ENCODE results near the gene RAPGEF2.

Gene RAPGEF2

DNA sequence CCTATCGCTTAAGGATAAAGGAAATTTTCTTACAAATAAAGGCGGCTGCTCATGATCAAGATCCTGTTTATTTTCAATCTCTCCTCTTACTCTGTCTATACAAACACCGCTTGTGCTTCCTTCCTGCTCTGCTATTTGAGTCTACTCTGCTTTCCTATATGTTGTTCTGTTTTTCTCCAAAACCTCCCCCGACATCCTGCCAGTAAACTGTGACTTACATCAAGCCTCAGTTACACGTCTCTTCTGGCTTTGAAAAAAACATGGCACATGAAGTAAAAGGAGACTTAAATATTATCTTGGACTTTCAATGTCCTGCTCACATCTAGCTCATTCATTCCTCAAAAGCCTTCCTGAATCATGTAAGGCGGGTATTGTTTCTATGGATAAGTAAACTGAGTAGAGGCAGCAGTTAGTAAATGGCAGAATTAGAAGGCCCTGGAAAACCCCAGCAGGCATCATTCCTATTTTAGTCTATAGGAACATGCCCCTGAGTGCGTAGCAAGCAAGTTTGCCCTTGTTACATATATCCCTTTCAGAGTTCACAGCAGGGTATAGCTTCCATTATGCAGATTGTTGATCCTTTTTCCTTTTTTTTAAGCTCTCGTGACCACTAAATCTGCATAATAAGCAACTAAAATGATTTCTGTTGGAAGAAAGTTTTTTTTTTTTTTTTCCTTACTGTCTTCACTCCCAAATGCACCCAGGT is 280.1 kb downstream of the RAPGEF2 start:
- Histone ChIP-seq H3K9ac (ENCODE audit: low read length) (no peak overlapping the region), H3K9me3 (ENCODE audit: control insufficient read depth, low read length) (no peaks in the 10 kb centered on the region), H3K36me3 (ENCODE audit: control insufficient read depth, insufficient read depth, low read length) (no peaks in the 10 kb centered on the region), H3K27me3 (ENCODE audit: control insufficient read depth, insufficient read depth, low read length) (peaks cover 3% of the 10 kb centered on the region), H3K4me1 (ENCODE audit: control insufficient read depth, insufficient read depth, low read length) (no peaks in the 10 kb centered on the region), H3K4me3 (ENCODE audit: low read length) (no peak overlapping the region)

DNA sequence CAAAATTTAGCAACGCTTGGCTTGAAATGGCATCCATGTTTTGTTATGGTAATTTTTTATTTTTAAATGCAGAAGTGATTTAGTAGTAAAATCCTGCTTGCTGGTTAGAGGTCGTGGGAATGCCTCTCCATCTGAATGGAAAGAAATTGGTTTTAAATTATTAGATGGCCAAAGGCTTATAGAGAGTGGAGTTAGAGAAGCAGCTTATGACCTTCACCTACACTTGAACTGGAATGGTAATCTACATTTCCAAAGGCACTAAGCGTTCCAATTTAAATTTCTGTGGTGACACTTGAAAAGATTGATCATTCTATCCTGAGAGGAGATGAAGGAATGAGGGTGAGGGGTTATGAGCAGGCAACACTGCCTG is 280.7 kb downstream of the RAPGEF2 start:
- Histone ChIP-seq H3K4me3 (ENCODE audit: low read length) (no peak overlapping the region), H3K9ac (ENCODE audit: low read length) (no peak overlapping the region), H3K9me3 (ENCODE audit: control insufficient read depth, low read length) (no peaks in the 10 kb centered on the region), H3K27me3 (ENCODE audit: control insufficient read depth, insufficient read depth, low read length) (peaks cover 3% of the 10 kb centered on the region), H3K36me3 (ENCODE audit: control insufficient read depth, insufficient read depth, low read length) (no peaks in the 10 kb centered on the region), H3K4me1 (ENCODE audit: control insufficient read depth, insufficient read depth, low read length) (no peaks in the 10 kb centered on the region)

DNA sequence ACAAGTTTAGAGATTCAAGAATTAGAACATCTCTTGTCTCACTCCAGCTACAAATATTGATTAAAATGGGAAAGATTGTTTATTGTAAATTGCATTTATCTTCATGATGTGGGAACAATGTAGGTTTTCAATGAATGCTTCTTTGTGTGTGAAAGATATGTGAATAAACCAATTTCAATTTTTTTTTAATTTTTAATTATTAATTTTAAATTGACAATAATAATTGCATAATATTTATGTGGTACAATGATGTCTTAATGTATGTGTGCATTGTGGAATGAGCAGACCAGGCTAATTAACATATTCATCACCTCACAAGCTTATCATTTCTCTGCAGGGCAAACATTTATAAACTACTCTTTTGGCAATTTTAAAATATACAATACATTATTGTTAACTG is 281.1 kb downstream of the RAPGEF2 start:
- Histone ChIP-seq H3K27me3 (ENCODE audit: control insufficient read depth, insufficient read depth, low read length) (peaks cover 3% of the 10 kb centered on the region), H3K36me3 (ENCODE audit: control insufficient read depth, insufficient read depth, low read length) (no peaks in the 10 kb centered on the region)

DNA sequence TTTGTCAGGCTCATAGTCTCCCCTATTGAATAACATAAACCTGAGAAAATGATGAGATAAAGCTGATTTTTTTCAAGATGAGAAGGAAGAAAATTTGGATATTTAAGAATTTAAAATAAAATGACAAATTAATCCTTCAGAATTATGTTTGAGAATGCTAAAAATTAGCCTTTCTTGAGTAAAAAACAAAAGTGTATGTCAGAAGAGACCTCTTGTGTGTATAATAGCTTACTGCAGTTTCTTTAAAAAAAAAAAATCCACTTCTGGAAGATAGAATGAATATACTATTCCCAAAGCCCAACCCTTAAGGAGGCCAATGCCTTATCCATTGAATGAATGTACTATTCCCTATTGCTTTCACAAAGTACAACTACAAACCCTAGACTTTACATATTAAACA is 281.8 kb downstream of the RAPGEF2 start:
- H3K9me3 ChIP-seq (ENCODE audit: control insufficient read depth, low read length) = no peaks in the 10 kb centered on the region
- no peaks in the 10 kb centered on the region for H3K4me1 ChIP-seq (ENCODE audit: control insufficient read depth, insufficient read depth, low read length)
- no peak overlapping the region for H3K9ac ChIP-seq (ENCODE audit: low read length)
- peaks cover 3% of the 10 kb centered on the region for H3K27me3 ChIP-seq (ENCODE audit: control insufficient read depth, insufficient read depth, low read length)
- H3K4me3 ChIP-seq (ENCODE audit: low read length) = no peak overlapping the region
- no peaks in the 10 kb centered on the region for H3K36me3 ChIP-seq (ENCODE audit: control insufficient read depth, insufficient read depth, low read length)

More for the DNA sequence above, 281.1 kb downstream of the RAPGEF2 start:
- H3K9me3 ChIP-seq (ENCODE audit: control insufficient read depth, low read length) = no peaks in the 10 kb centered on the region
- H3K4me3 ChIP-seq (ENCODE audit: low read length) = no peak overlapping the region
- H3K4me1 ChIP-seq (ENCODE audit: control insufficient read depth, insufficient read depth, low read length) = no peaks in the 10 kb centered on the region
- no peak overlapping the region for H3K9ac ChIP-seq (ENCODE audit: low read length)

DNA sequence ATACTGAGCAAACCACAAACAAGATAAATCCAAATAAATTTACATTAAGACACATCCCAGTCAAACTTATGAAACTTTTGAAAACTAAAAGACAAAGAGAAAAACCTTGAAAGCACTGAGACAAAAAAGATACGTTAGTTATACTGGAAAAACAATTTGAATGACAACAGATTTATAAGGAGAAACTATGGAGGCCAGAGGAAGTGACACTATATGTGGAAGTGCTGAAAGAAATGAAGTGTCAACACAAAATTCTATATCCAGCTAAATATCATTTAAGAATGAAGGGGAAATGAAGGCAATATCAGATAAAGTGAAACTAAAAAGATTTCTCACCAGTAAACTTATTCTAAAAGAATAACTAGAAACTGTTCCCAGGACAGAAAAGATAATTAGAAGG is 283.7 kb downstream of the RAPGEF2 start:
- Histone ChIP-seq H3K4me3 (ENCODE audit: low read length) (no peak overlapping the region), H3K4me1 (ENCODE audit: control insufficient read depth, insufficient read depth, low read length) (no peaks in the 10 kb centered on the region), H3K9me3 (ENCODE audit: control insufficient read depth, low read length) (no peaks in the 10 kb centered on the region), H3K9ac (ENCODE audit: low read length) (no peak overlapping the region), H3K36me3 (ENCODE audit: control insufficient read depth, insufficient read depth, low read length) (no peaks in the 10 kb centered on the region), H3K27me3 (ENCODE audit: control insufficient read depth, insufficient read depth, low read length) (no peaks in the 10 kb centered on the region)

DNA sequence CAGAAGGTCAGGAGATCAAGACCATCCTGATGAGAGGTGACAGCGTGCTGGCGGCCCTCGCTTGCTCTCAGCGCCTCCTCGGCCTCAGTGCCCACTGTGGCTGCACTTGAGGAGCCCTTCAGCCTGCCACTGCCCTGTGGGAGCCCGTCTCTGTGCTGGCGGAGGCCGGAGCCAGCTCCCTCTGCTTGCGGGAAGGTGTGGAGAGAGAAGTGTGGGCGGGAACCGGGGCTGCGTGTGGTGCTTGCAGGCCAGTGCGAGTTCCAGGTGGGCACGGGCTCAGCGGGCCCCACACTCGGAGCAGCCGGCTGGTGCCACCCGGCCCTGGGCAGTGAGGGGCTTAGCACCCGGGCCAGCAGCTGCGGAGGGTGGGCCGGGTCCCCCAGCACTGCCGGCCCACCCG is 286.9 kb downstream of the RAPGEF2 start:
- Histone ChIP-seq H3K9ac (ENCODE audit: low read length) (no peak overlapping the region), H3K4me1 (ENCODE audit: control insufficient read depth, insufficient read depth, low read length) (no peaks in the 10 kb centered on the region), H3K4me3 (ENCODE audit: low read length) (no peak overlapping the region), H3K36me3 (ENCODE audit: control insufficient read depth, insufficient read depth, low read length) (no peaks in the 10 kb centered on the region), H3K9me3 (ENCODE audit: control insufficient read depth, low read length) (no peaks in the 10 kb centered on the region), H3K27me3 (ENCODE audit: control insufficient read depth, insufficient read depth, low read length) (no peaks in the 10 kb centered on the region)

DNA sequence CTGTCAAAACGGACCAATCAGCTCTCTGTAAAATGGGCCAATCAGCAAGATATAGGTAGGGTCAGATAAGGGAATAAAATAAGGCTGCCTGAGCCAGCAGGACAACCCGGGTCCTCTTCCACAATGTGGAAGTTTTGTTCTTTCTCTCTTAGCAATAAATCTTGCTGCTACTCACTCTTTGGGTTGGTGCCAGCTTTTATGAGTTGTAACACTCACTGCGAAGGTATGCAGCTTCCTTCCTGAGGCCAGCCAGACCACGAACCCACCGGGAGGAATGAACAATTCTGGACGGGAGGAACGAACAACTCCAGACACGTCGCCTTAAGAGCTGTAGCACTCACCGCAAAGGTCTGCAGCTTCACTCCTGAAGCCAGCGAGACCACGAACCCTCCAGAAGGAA is 287.8 kb downstream of the RAPGEF2 start:
- no peak overlapping the region for H3K9ac ChIP-seq (ENCODE audit: low read length)
- no peak overlapping the region for H3K4me3 ChIP-seq (ENCODE audit: low read length)
- H3K36me3 ChIP-seq (ENCODE audit: control insufficient read depth, insufficient read depth, low read length) = no peaks in the 10 kb centered on the region
- H3K27me3 ChIP-seq (ENCODE audit: control insufficient read depth, insufficient read depth, low read length) = no peaks in the 10 kb centered on the region
- no peaks in the 10 kb centered on the region for H3K9me3 ChIP-seq (ENCODE audit: control insufficient read depth, low read length)
- H3K4me1 ChIP-seq (ENCODE audit: control insufficient read depth, insufficient read depth, low read length) = no peaks in the 10 kb centered on the region

DNA sequence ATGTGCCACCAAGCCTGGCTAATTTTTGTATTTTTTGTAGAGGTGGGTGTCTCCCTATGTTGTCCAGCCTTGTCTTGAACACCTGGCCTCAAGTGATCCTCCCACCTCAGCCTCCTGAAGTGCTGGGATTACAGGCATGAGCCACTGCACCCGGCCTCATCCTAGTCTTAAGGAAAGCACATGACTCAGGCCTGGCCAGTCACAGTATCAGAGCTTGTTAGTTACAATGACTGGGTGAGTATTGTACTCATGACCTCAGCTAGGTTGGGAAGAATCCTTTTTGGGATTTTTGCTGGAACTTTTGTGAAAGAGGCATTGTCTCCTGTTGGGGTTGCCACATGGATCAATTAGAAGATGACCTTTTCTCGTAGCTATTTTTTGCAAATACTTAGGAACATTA is 292.8 kb downstream of the RAPGEF2 start:
- Histone ChIP-seq H3K9me3 (ENCODE audit: control insufficient read depth, low read length) (no peaks in the 10 kb centered on the region), H3K9ac (ENCODE audit: low read length) (no peak overlapping the region), H3K36me3 (ENCODE audit: control insufficient read depth, insufficient read depth, low read length) (no peaks in the 10 kb centered on the region), H3K27me3 (ENCODE audit: control insufficient read depth, insufficient read depth, low read length) (no peaks in the 10 kb centered on the region), H3K4me1 (ENCODE audit: control insufficient read depth, insufficient read depth, low read length) (no peaks in the 10 kb centered on the region), H3K4me3 (ENCODE audit: low read length) (no peak overlapping the region)

DNA sequence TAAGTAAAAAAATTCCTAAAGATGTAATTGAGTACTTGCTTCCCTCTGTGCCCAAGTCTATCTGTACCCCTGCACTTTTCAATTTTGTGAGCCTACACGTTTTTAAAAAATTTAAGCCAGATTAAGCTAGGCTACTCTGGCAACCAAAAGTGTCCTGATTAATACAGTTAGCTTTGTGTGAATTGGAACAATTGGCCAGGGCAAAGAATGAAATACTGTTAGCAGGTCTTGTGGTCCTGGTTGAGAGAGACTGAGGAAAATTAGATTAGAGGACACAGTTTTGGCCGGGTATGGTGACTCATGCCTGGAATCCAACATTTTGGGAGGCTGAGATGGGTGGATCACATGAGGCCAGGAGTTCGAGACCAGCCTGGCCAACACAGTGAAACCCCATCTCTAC is 293.3 kb downstream of the RAPGEF2 start:
- Histone ChIP-seq H3K36me3 (ENCODE audit: control insufficient read depth, insufficient read depth, low read length) (no peaks in the 10 kb centered on the region), H3K4me1 (ENCODE audit: control insufficient read depth, insufficient read depth, low read length) (no peaks in the 10 kb centered on the region), H3K27me3 (ENCODE audit: control insufficient read depth, insufficient read depth, low read length) (no peaks in the 10 kb centered on the region), H3K4me3 (ENCODE audit: low read length) (no peak overlapping the region), H3K9ac (ENCODE audit: low read length) (no peak overlapping the region), H3K9me3 (ENCODE audit: control insufficient read depth, low read length) (no peaks in the 10 kb centered on the region)

DNA sequence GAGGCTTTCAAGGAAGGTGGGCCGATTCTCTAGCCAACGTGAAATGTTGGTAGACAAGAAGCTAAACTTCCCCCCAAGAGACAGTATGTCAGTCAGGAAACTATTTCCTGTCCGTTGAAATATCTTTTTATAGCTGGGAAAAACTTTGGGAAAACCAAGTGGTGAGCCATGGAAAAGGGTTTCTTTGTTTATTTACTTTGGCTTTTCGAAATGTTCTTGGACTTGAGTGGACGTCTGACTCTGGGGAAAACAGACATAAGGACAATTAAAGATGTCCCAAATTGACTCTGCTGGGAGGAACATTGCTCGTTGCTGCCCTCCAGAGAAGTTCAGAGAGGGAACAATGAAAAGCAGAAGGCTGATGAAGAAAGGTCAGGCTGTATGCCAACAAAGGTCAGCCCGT is 295.4 kb downstream of the RAPGEF2 start:
- H3K4me1 ChIP-seq (ENCODE audit: control insufficient read depth, insufficient read depth, low read length) = no peaks in the 10 kb centered on the region
- H3K4me3 ChIP-seq (ENCODE audit: low read length) = no peak overlapping the region
- H3K9ac ChIP-seq (ENCODE audit: low read length) = no peak overlapping the region
- H3K27me3 ChIP-seq (ENCODE audit: control insufficient read depth, insufficient read depth, low read length) = no peaks in the 10 kb centered on the region
- no peaks in the 10 kb centered on the region for H3K36me3 ChIP-seq (ENCODE audit: control insufficient read depth, insufficient read depth, low read length)
- H3K9me3 ChIP-seq (ENCODE audit: control insufficient read depth, low read length) = no peaks in the 10 kb centered on the region

DNA sequence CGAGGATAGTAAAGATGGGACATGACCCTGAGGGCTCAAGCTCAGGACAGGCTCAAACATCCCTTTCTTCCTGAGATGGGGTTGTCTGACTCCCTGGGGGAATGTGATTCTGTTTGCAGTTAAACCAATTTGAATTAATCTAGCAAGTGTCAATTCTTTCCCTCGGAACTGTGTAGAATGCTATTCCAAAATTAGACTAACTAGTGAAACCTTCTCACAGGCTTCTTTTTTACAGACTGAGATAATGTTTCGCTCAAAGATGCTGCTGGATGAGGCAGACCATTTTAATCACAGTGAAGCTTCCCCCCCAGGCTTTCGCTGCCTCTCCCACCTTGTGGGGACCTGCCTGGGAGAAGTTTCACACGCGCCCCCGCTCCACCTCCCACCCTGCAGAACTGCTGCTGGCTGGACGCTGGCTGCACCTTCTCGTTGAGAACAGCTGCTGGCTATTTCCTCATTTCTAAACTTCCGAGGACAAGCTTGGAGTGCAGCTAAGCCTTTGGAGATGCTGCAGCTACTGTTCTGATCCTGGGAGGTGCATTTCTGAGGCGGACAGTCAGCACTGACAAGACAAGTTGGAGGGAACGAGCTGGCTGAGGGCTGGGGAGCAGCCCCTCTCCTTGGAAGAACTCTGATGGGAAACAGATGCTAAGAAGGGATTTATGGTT is 297.8 kb downstream of the RAPGEF2 start:
- no peaks in the 10 kb centered on the region for H3K27me3 ChIP-seq (ENCODE audit: control insufficient read depth, insufficient read depth, low read length)
- H3K9ac ChIP-seq (ENCODE audit: low read length) = no peak overlapping the region
- no peak overlapping the region for H3K4me3 ChIP-seq (ENCODE audit: low read length)

DNA sequence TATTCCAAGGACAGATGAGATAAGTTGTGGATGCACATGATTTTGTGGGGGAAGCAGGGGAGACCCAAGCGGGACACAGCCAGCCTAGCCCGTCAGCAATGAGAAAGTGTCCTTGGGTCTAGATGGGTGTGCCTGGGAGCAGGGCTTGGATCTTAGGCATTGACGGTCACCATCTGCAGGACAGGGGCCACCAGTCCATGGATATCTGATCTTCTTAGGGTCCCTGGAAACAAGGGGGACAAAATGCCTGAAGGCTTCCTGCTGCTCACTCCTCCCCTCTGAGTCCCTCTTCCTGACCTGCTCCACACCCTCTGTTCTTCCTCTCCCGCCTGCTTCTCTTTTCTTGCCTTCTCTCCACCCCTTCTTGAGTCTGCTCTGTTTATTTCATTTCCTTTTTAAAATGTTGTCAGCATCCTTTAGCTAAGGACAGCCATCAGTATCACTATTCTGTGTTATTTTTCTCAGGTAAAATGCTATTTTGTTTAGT is 298.4 kb downstream of the RAPGEF2 start:
- H3K36me3 ChIP-seq (ENCODE audit: control insufficient read depth, insufficient read depth, low read length) = no peaks in the 10 kb centered on the region

More for the DNA sequence above, 297.8 kb downstream of the RAPGEF2 start:
- H3K36me3 ChIP-seq (ENCODE audit: control insufficient read depth, insufficient read depth, low read length) = no peaks in the 10 kb centered on the region
- H3K4me1 ChIP-seq (ENCODE audit: control insufficient read depth, insufficient read depth, low read length) = no peaks in the 10 kb centered on the region
- H3K9me3 ChIP-seq (ENCODE audit: control insufficient read depth, low read length) = no peaks in the 10 kb centered on the region

More for the DNA sequence above, 298.4 kb downstream of the RAPGEF2 start:
- Histone ChIP-seq H3K4me1 (ENCODE audit: control insufficient read depth, insufficient read depth, low read length) (no peaks in the 10 kb centered on the region), H3K9me3 (ENCODE audit: control insufficient read depth, low read length) (no peaks in the 10 kb centered on the region), H3K9ac (ENCODE audit: low read length) (no peak overlapping the region), H3K27me3 (ENCODE audit: control insufficient read depth, insufficient read depth, low read length) (no peaks in the 10 kb centered on the region), H3K4me3 (ENCODE audit: low read length) (no peak overlapping the region)

All from mucosa of stomach (tissue), 1 donor.